Liver (tissue), 9 donors: Measurements from ENCODE around the gene MCF2. TPM values are rescaled to one million over a fixed set of nuclear protein-coding genes. Genes with fewer than 3 reads are reported as not detected.
A peak's percentile ranks its signal among the peaks of the same experiment; 100 is the strongest.

Source experiments
- DNase-seq: peaks from one replicate; pipeline ENCODE4 v3.0.0-alpha.2; 2017; ENCODE audit warnings: low spot score
- H3K27ac ChIP-seq, 2 donors: one replicate each; pipeline ENCODE4 v1.7.0; 2013; ENCODE audit warnings: inconsistent platforms in 2 of 2, low read length in 2 of 2, control low read depth in 1 of 2, low read depth in 1 of 2, mild to moderate bottlenecking in 1 of 2
- H3K27me3 ChIP-seq, 4 donors: one replicate each; pipeline versions ENCODE4 v1.6.1 to v1.7.0; 2013; ENCODE audit warnings: low read length in 3 of 4, inconsistent platforms in 1 of 4, mild to moderate bottlenecking in 1 of 4, moderate library complexity in 1 of 4; ENCODE audit not compliant: control insufficient read depth in 4 of 4, insufficient read depth in 4 of 4
- H3K36me3 ChIP-seq, 4 donors: one replicate each; pipeline versions ENCODE4 v1.6.1 to v1.7.0; 2013; ENCODE audit warnings: low read length in 3 of 4, mild to moderate bottlenecking in 3 of 4, low read depth in 1 of 4, moderate library complexity in 1 of 4; ENCODE audit not compliant: control insufficient read depth in 4 of 4, insufficient read depth in 3 of 4
- H3K4me1 ChIP-seq, 4 donors: one replicate each; pipeline versions ENCODE4 v1.6.1 to v1.7.0; 2013; ENCODE audit warnings: low read length in 3 of 4, mild to moderate bottlenecking in 3 of 4, moderate library complexity in 1 of 4; ENCODE audit not compliant: control insufficient read depth in 4 of 4, insufficient read depth in 4 of 4
- H3K4me3 ChIP-seq, 3 donors: one replicate each; pipeline versions ENCODE4 v1.6.1 to v1.7.0; 2013; ENCODE audit warnings: low read length in 3 of 3, control low read depth in 1 of 3, low read depth in 1 of 3, mild to moderate bottlenecking in 1 of 3
- H3K9ac ChIP-seq, 2 donors: one replicate each; pipeline ENCODE4 v1.7.0; 2013; ENCODE audit warnings: low read length in 2 of 2, mild to moderate bottlenecking in 2 of 2, moderate library complexity in 2 of 2, control low read depth in 1 of 2, low read depth in 1 of 2
- H3K9me3 ChIP-seq, 4 donors: one replicate each; pipeline versions ENCODE4 v1.6.1 to v1.7.0; 2013; ENCODE audit warnings: low read length in 3 of 4; ENCODE audit not compliant: control insufficient read depth in 4 of 4
- EGR1 ChIP-seq, 2 donors: IDR thresholded peaks; 2 replicates each; pipeline ENCODE4 v1.6.1; 2016 to 2018; ENCODE audit warnings: antibody characterized with exemption in 2 of 2, low read depth in 2 of 2
- FOXA1 ChIP-seq: IDR thresholded peaks from 2 replicates; pipeline ENCODE4 v1.6.1; 2016; ENCODE audit warnings: antibody characterized with exemption
- FOXA2 ChIP-seq: IDR thresholded peaks from 2 replicates; pipeline ENCODE4 v1.6.1; 2016; ENCODE audit warnings: antibody characterized with exemption
- GABPA ChIP-seq, 2 donors: IDR thresholded peaks in 1 of 2; conservative IDR thresholded peaks in 1 of 2; 2 replicates each; pipeline ENCODE4 v1.6.1; 2016; ENCODE audit warnings: antibody characterized with exemption in 2 of 2, mild to moderate bottlenecking in 1 of 2, moderate library complexity in 1 of 2
- HNF4A ChIP-seq, 2 donors: conservative IDR thresholded peaks; 2 replicates each; pipeline ENCODE4 v1.6.1; 2016; ENCODE audit warnings: antibody characterized with exemption in 2 of 2, mild to moderate bottlenecking in 2 of 2
- HNF4G ChIP-seq: IDR thresholded peaks from 2 replicates; pipeline ENCODE4 v1.6.1; 2016; ENCODE audit warnings: antibody characterized with exemption
- JUND ChIP-seq, 2 donors: IDR thresholded peaks; 2 replicates each; pipeline ENCODE4 v1.6.1; 2016; ENCODE audit warnings: antibody characterized with exemption in 2 of 2
- NR2F2 ChIP-seq: IDR thresholded peaks from 2 replicates; pipeline ENCODE4 v1.6.1; 2016; ENCODE audit warnings: antibody characterized with exemption
- RAD21 ChIP-seq, 2 donors: IDR thresholded peaks; 2 replicates each; pipeline ENCODE4 v1.6.1; 2016; ENCODE audit warnings: antibody characterized with exemption in 2 of 2, mild to moderate bottlenecking in 2 of 2
- RXRA ChIP-seq, 2 donors: IDR thresholded peaks; 2 replicates each; pipeline ENCODE4 v1.6.1; 2017 to 2018; ENCODE audit warnings: antibody characterized with exemption in 2 of 2, mild to moderate bottlenecking in 1 of 2
- SP1 ChIP-seq: IDR thresholded peaks from 2 replicates; pipeline ENCODE4 v1.6.1; 2018; ENCODE audit warnings: antibody characterized with exemption, mild to moderate bottlenecking
- TAF1 ChIP-seq: conservative IDR thresholded peaks from 2 replicates; pipeline ENCODE4 v1.6.1; 2016; ENCODE audit warnings: antibody characterized with exemption, mild to moderate bottlenecking
- YY1 ChIP-seq: IDR thresholded peaks from 2 replicates; pipeline ENCODE4 v1.6.1; 2016; ENCODE audit warnings: antibody characterized with exemption, mild to moderate bottlenecking
- WGBS: extraction: QIAGEN DNeasy Blood & Tissue Kit; methylation state at CpG from one replicate; pipeline ENCODE4 v1.1.7; 2013; 5-methylcytosine and 5-hydroxymethylcytosine counted together
- polyA plus RNA-seq, 2 donors: library from polyadenylated mRNA; stranded (reverse) in 1 of 2; unstranded in 1 of 2; fragments of 200-250 nt in 1 of 2; fragments of >200 nt in 1 of 2; fragmentation: Nextera tagmentation in 1 of 2; extraction: Ambion mirVana in 1 of 2; gene quantifications; one replicate each; pipeline versions ENCODE4 v1.2.1 to v1.2.3, GENCODE V29; 2013 to 2015
- total RNA-seq, 2 donors: library from RNA; depleted of rRNA; stranded (reverse); fragments of >200 nt; gene quantifications; one replicate each; pipeline ENCODE4 v1.2.3, GENCODE V29; 2014
- TF ChIP-seq, protein P1 (sequence below): IDR thresholded peaks from 2 replicates; pipeline ENCODE4 v1.6.1; 2016; ENCODE audit warnings: antibody characterized with exemption, mild to moderate bottlenecking
- TF ChIP-seq, protein P2 (sequence below): IDR thresholded peaks from 2 replicates; pipeline ENCODE4 v1.6.1; 2016; ENCODE audit warnings: antibody characterized with exemption
- TF ChIP-seq, protein P3 (sequence below): IDR thresholded peaks from 2 replicates; pipeline ENCODE4 v1.6.1; 2016; ENCODE audit warnings: antibody characterized with exemption
- TF ChIP-seq, protein P4 (sequence below): IDR thresholded peaks from 2 replicates; pipeline ENCODE4 v1.6.1; 2016; ENCODE audit warnings: antibody characterized with exemption
- TF ChIP-seq, protein P5 (sequence below): fragments of 150-350 bp; IDR thresholded peaks from 2 replicates; pipeline ENCODE4 v1.5.1; 2017; ENCODE audit warnings: improper control_type of control experiment, low read depth, low read length; ENCODE audit not compliant: missing input control
- donor health status: healthy.
- donor health status: healthy.
- donor health status: healthy.
- donor health status: healthy.
- donor health status: healthy.

Gene MCF2
- total and polyA plus RNA-seq, 4 donors = 0.03 to 0.33 (median 0.08) TPM

DNA sequence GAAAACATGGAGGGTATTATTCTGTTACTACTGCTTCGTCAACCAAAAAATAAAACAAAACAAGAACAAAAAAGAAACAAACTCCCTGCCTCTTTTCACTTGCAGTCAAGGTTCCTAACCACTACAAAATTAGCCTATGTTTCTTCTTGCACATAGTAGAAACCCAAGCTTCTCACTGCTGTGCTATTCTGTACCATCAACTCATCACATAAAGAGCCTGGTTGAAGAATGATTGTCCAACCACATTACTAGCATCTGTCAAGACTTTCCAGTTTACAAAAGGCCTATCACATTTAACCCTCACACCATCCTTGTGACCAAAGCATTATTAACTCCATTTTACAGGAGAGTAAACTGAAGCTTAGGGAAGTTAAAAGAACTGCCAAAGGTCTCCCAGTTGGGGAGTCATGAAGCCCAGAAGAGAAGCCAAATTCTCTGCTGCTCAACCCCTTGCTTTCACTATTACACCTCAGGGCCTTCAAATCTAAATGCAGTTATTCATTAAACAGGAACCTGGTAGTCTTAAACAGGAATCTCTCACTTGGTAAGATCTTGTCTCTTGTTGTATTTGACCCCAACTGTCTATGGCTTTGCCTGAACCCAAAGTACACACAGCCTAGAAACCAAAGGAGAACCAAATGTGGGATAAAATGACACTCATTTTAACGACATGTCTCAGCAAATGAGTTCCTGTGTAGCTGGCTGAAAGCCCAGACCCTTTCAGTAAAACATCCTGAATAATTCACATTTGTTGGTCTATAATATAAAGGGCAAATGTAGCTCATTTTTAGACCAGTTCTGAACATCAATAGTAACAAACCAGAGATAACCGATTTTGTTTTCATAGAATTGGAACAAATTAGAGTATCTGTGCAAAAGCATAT lies 168.8 kb downstream of the MCF2 start:
- TF ChIP-seq, protein P1, sequence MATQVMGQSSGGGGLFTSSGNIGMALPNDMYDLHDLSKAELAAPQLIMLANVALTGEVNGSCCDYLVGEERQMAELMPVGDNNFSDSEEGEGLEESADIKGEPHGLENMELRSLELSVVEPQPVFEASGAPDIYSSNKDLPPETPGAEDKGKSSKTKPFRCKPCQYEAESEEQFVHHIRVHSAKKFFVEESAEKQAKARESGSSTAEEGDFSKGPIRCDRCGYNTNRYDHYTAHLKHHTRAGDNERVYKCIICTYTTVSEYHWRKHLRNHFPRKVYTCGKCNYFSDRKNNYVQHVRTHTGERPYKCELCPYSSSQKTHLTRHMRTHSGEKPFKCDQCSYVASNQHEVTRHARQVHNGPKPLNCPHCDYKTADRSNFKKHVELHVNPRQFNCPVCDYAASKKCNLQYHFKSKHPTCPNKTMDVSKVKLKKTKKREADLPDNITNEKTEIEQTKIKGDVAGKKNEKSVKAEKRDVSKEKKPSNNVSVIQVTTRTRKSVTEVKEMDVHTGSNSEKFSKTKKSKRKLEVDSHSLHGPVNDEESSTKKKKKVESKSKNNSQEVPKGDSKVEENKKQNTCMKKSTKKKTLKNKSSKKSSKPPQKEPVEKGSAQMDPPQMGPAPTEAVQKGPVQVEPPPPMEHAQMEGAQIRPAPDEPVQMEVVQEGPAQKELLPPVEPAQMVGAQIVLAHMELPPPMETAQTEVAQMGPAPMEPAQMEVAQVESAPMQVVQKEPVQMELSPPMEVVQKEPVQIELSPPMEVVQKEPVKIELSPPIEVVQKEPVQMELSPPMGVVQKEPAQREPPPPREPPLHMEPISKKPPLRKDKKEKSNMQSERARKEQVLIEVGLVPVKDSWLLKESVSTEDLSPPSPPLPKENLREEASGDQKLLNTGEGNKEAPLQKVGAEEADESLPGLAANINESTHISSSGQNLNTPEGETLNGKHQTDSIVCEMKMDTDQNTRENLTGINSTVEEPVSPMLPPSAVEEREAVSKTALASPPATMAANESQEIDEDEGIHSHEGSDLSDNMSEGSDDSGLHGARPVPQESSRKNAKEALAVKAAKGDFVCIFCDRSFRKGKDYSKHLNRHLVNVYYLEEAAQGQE = no peak
- TF ChIP-seq FOXA2 (no peak), YY1 (no peak)
- Histone ChIP-seq H3K4me3 (no peak overlapping the region), H3K27me3 (no peaks in the 10 kb centered on the region), H3K9ac (no peak overlapping the region), H3K27ac (no peak overlapping the region), H3K4me1 (peaks cover 9 to 43% (median 40%) of the 10 kb centered on the region in 4 donors), H3K36me3 (peaks cover 0 to 7% (median 3%) of the 10 kb centered on the region in 4 donors), H3K9me3 (no peaks in the 10 kb centered on the region)
- WGBS = 50% methylated on average over 3 of the region's 3 CpGs
- DNase-seq = no peak

DNA sequence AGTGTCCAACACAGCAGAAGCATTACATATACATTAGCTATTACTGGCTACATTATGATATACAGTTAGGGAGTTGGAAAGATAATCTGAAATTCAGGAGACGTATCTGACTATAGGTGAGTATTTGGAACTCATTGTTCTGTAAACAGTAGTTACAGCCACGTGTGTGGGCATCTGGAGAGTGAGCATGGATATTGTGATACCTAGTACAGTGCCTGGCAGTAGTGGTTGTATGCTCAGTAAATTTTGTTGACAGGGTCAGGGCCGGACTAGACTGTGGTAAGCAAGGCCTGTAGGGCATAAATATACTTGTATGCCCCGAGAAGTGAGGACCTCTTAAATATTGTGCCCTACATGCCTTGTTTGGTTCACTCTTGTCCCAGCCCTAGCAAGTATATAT lies 174.5 kb downstream of the MCF2 start:
- 30% methylated on average over 4 of the region's 4 CpGs for WGBS
- H3K9me3 ChIP-seq = no peaks in the 10 kb centered on the region
- H3K27me3 ChIP-seq = no peaks in the 10 kb centered on the region
- TF ChIP-seq YY1 (peak; percentile 34), FOXA2 (peak; percentile 20), FOXA1 (no peak), RXRA (IDR thresholded peaks at IDR 0.05) (peak in 1 of 2 donors; percentile 54), TAF1 (no peak), GABPA (IDR thresholded peaks at IDR 0.05 in 1 of 2, conservative IDR thresholded peaks at IDR 0.05 in 1 of 2) (no peak), NR2F2 (no peak), JUND (IDR thresholded peaks at IDR 0.05) (no peak), HNF4A (conservative IDR thresholded peaks at IDR 0.05) (peak in 1 of 2 donors; percentile 28), SP1 (no peak), EGR1 (IDR thresholded peaks at IDR 0.05; ENCODE audit: low read depth in 2 of 2) (no peak), RAD21 (IDR thresholded peaks at IDR 0.05) (no peak), HNF4G (no peak)
- TF ChIP-seq, protein P2, sequence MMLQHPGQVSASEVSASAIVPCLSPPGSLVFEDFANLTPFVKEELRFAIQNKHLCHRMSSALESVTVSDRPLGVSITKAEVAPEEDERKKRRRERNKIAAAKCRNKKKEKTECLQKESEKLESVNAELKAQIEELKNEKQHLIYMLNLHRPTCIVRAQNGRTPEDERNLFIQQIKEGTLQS = no peak
- TF ChIP-seq, protein P3, sequence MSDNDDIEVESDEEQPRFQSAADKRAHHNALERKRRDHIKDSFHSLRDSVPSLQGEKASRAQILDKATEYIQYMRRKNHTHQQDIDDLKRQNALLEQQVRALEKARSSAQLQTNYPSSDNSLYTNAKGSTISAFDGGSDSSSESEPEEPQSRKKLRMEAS = peak; percentile 53
- TF ChIP-seq, protein P4, sequence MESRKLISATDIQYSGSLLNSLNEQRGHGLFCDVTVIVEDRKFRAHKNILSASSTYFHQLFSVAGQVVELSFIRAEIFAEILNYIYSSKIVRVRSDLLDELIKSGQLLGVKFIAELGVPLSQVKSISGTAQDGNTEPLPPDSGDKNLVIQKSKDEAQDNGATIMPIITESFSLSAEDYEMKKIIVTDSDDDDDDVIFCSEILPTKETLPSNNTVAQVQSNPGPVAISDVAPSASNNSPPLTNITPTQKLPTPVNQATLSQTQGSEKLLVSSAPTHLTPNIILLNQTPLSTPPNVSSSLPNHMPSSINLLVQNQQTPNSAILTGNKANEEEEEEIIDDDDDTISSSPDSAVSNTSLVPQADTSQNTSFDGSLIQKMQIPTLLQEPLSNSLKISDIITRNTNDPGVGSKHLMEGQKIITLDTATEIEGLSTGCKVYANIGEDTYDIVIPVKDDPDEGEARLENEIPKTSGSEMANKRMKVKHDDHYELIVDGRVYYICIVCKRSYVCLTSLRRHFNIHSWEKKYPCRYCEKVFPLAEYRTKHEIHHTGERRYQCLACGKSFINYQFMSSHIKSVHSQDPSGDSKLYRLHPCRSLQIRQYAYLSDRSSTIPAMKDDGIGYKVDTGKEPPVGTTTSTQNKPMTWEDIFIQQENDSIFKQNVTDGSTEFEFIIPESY = no peak
- TF ChIP-seq, protein P1 = no peak
- TF ChIP-seq, protein P5, sequence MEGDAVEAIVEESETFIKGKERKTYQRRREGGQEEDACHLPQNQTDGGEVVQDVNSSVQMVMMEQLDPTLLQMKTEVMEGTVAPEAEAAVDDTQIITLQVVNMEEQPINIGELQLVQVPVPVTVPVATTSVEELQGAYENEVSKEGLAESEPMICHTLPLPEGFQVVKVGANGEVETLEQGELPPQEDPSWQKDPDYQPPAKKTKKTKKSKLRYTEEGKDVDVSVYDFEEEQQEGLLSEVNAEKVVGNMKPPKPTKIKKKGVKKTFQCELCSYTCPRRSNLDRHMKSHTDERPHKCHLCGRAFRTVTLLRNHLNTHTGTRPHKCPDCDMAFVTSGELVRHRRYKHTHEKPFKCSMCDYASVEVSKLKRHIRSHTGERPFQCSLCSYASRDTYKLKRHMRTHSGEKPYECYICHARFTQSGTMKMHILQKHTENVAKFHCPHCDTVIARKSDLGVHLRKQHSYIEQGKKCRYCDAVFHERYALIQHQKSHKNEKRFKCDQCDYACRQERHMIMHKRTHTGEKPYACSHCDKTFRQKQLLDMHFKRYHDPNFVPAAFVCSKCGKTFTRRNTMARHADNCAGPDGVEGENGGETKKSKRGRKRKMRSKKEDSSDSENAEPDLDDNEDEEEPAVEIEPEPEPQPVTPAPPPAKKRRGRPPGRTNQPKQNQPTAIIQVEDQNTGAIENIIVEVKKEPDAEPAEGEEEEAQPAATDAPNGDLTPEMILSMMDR = no peak
- DNase-seq = no peak
- H3K9ac ChIP-seq = no peak overlapping the region
- peak overlapping the region; percentile 11 to 76 (median 56) for H3K4me3 ChIP-seq
- H3K27ac ChIP-seq = peak overlapping the region; percentile 4 to 6
- peaks cover 5 to 21% (median 19%) of the 10 kb centered on the region in 4 donors for H3K4me1 ChIP-seq
- H3K36me3 ChIP-seq = peaks cover 0 to 6% (median 0%) of the 10 kb centered on the region in 4 donors
